H1 (cell line): Measurements from ENCODE around the gene TRMT6. TPM values are rescaled to one million over a fixed set of nuclear protein-coding genes. Genes with fewer than 3 reads are reported as not detected.

Experiments
- CTCF ChIA-PET: fragments of 300-600 bp; sonication (Branson Sonifier 250); formaldehyde crosslinking; loops from one replicate; lab custom pipeline; 2021; ENCODE audit not compliant: partially characterized antibody; lab: Charles Lee
- POLR2A ChIA-PET: fragments of 300-600 bp; sonication (Branson Sonifier 250); formaldehyde crosslinking; loops from one replicate; lab custom pipeline; 2021; ENCODE audit warnings: inconsistent platforms; ENCODE audit not compliant: partially characterized antibody; lab: Charles Lee
- DNase-seq, 2 experiments: peaks; one replicate each; pipeline versions ENCODE4 v3.0.0 to v3.0.0-alpha.2; 2010 to 2022; ENCODE audit warnings: low spot score in 2 of 2, low read depth in 1 of 2, mixed read lengths in 1 of 2
- FAIRE-seq: peaks from 2 replicates; lab custom pipeline; 2011; peaks lifted over from hg19 to GRCh38; lab: Jason Lieb, UNC
- H2AFZ ChIP-seq: 2 replicates; pipeline ENCODE4 v1.8.1; 2012; ENCODE audit warnings: low read length, inconsistent platforms
- H2AK5ac ChIP-seq: 2 replicates; pipeline ENCODE4 v1.6.1; 2013; ENCODE audit warnings: low read depth, low read length
- H2BK120ac ChIP-seq: replicated peaks from 2 replicates; pipeline ENCODE3; 2013; ENCODE audit warnings: low read depth, low read length, inconsistent platforms
- H2BK12ac ChIP-seq: 2 replicates; pipeline ENCODE4 v1.6.1; 2013; ENCODE audit warnings: low read depth, low read length
- H2BK15ac ChIP-seq: 2 replicates; pipeline ENCODE4 v1.6.1; 2013; ENCODE audit warnings: low read length
- H2BK20ac ChIP-seq: 2 replicates; pipeline ENCODE4 v1.6.1; 2013; ENCODE audit warnings: low read length
- H2BK5ac ChIP-seq: 2 replicates; pipeline ENCODE4 v1.6.1; 2013; ENCODE audit warnings: low read depth, low read length
- H3K14ac ChIP-seq: 2 replicates; pipeline ENCODE4 v1.6.1; 2013; ENCODE audit warnings: inconsistent platforms; ENCODE audit not compliant: insufficient read length
- H3K18ac ChIP-seq: 2 replicates; pipeline ENCODE4 v1.6.1; 2013; ENCODE audit warnings: low read length; ENCODE audit errors: extremely low read depth
- H3K23ac ChIP-seq: 2 replicates; pipeline ENCODE4 v1.6.1; 2013; ENCODE audit warnings: inconsistent platforms; ENCODE audit not compliant: insufficient read length
- H3K23me2 ChIP-seq: 2 replicates; pipeline ENCODE4 v1.6.1; 2013; ENCODE audit warnings: low read depth, low read length
- H3K27ac ChIP-seq: 2 replicates; pipeline ENCODE4 v1.6.1; 2011; ENCODE audit warnings: low read depth, low read length, inconsistent platforms
- H3K27me3 ChIP-seq, 4 experiments: replicated peaks in 1 of 4; 1 replicate in 1 of 4; 2 replicates in 3 of 4; pipeline versions ENCODE4 v1.6.1 to v1.8.1; 2011 to 2013; ENCODE audit warnings: low read length in 3 of 4, mild to moderate bottlenecking in 3 of 4, inconsistent platforms in 2 of 4, mixed read lengths in 2 of 4, moderate library complexity in 1 of 4; ENCODE audit not compliant: control insufficient read depth in 3 of 4, insufficient read depth in 3 of 4; ENCODE audit errors: extremely low read depth in 1 of 4
- H3K36me3 ChIP-seq, 4 experiments: 2 replicates each; pipeline versions ENCODE4 v1.6.1 to v1.8.1; 2011 to 2013; ENCODE audit warnings: mild to moderate bottlenecking in 4 of 4, low read length in 3 of 4, moderate library complexity in 2 of 4, control low read depth in 1 of 4, inconsistent platforms in 1 of 4; ENCODE audit not compliant: insufficient read depth in 4 of 4, control insufficient read depth in 2 of 4
- H3K4ac ChIP-seq: replicated peaks from 2 replicates; pipeline ENCODE3; 2013; ENCODE audit warnings: low read length, low read depth, mixed read lengths, inconsistent platforms; ENCODE audit not compliant: insufficient read length
- H3K4me1 ChIP-seq, 4 experiments: replicated peaks in 1 of 4; 1 replicate in 1 of 4; 2 replicates in 3 of 4; pipeline versions ENCODE4 v1.6.1 to v1.8.1; 2011 to 2013; ENCODE audit warnings: low read length in 3 of 4, inconsistent platforms in 2 of 4, mixed read lengths in 1 of 4; ENCODE audit not compliant: insufficient read depth in 4 of 4, control insufficient read depth in 3 of 4
- H3K4me2 ChIP-seq, 2 experiments: 2 replicates each; pipeline versions ENCODE4 v1.6.1 to v1.8.1; 2011 to 2013; ENCODE audit warnings: low read depth in 2 of 2, low read length in 2 of 2, control low read depth in 1 of 2, inconsistent platforms in 1 of 2, mild to moderate bottlenecking in 1 of 2; ENCODE audit not compliant: insufficient read depth in 1 of 2
- H3K4me3 ChIP-seq, 4 experiments: fragments of 200-600, 300-600 bp in 1 of 4; sonication (generic), shearing (Covaris generic), sonication (Bioruptor Twin) in 1 of 4; 2 replicates each; pipeline versions ENCODE4 v1.5.1 to v1.8.1; 2011 to 2016; ENCODE audit warnings: low read length in 4 of 4, low read depth in 3 of 4, control low read depth in 2 of 4, inconsistent platforms in 2 of 4, mild to moderate bottlenecking in 2 of 4, mixed read lengths in 1 of 4, moderate library complexity in 1 of 4; ENCODE audit not compliant: insufficient read depth in 2 of 4; ENCODE audit errors: extremely low read depth in 1 of 4
- H3K56ac ChIP-seq: replicated peaks from 2 replicates; pipeline ENCODE3; 2013; ENCODE audit warnings: low read depth, mild to moderate bottlenecking, mixed read lengths, low read length, inconsistent platforms; ENCODE audit not compliant: insufficient read length
- H3K79me1 ChIP-seq: 2 replicates; pipeline ENCODE4 v1.6.1; 2013; ENCODE audit warnings: low read depth, low read length, control low read depth
- H3K79me2 ChIP-seq, 2 experiments: 2 replicates each; pipeline versions ENCODE4 v1.6.1 to v1.8.1; 2012 to 2013; ENCODE audit warnings: low read length in 2 of 2, mild to moderate bottlenecking in 2 of 2, inconsistent platforms in 1 of 2; ENCODE audit not compliant: insufficient read depth in 2 of 2, control insufficient read depth in 1 of 2
- H3K9ac ChIP-seq, 4 experiments: replicated peaks in 1 of 4; 1 replicate in 1 of 4; 2 replicates in 3 of 4; pipeline versions ENCODE4 v1.6.1 to v1.8.1; 2011 to 2013; ENCODE audit warnings: low read depth in 3 of 4, low read length in 3 of 4, control low read depth in 2 of 4, mild to moderate bottlenecking in 2 of 4, moderate library complexity in 2 of 4, inconsistent platforms in 1 of 4; ENCODE audit errors: extremely low read depth in 1 of 4
- H3K9me3 ChIP-seq, 2 experiments: 2 replicates each; pipeline versions ENCODE4 v1.6.1 to v1.8.1; 2012 to 2013; ENCODE audit warnings: mild to moderate bottlenecking in 2 of 2, moderate library complexity in 2 of 2, control low read depth in 1 of 2, inconsistent platforms in 1 of 2, low read depth in 1 of 2, low read length in 1 of 2, mixed read lengths in 1 of 2; ENCODE audit not compliant: insufficient read depth in 2 of 2
- H4K20me1 ChIP-seq, 2 experiments: replicated peaks in 1 of 2; 2 replicates each; pipeline versions ENCODE3 to v1.8.1; 2011 to 2013; ENCODE audit warnings: inconsistent platforms in 2 of 2, low read length in 2 of 2, mild to moderate bottlenecking in 1 of 2; ENCODE audit not compliant: insufficient read depth in 2 of 2, control insufficient read depth in 1 of 2
- H4K5ac ChIP-seq: 2 replicates; pipeline ENCODE4 v1.6.1; 2013; ENCODE audit warnings: low read length, low read depth, mixed read lengths, inconsistent platforms; ENCODE audit not compliant: insufficient read length
- H4K8ac ChIP-seq: 2 replicates; pipeline ENCODE4 v1.8.0; 2013; ENCODE audit warnings: mild to moderate bottlenecking, moderate library complexity, low read length, inconsistent platforms; ENCODE audit not compliant: insufficient read depth; ENCODE audit errors: extremely low read depth
- H4K91ac ChIP-seq: replicated peaks from 2 replicates; pipeline ENCODE3; 2013; ENCODE audit warnings: low read length, mixed read lengths, inconsistent platforms; ENCODE audit not compliant: insufficient read length
- BACH1 ChIP-seq: IDR thresholded peaks from 2 replicates; pipeline ENCODE4 v1.6.1; 2012; ENCODE audit warnings: low read length, improper control_type of control experiment
- CBX8 ChIP-seq: fragments of 300-800, 300-1000 bp; sonication (generic); IDR thresholded peaks from 2 replicates; pipeline ENCODE4 v1.7.1; 2016; ENCODE audit warnings: low read depth, low read length, borderline replicate concordance
- CREB1 ChIP-seq: IDR thresholded peaks from 2 replicates; pipeline ENCODE4 v1.6.1; 2012; ENCODE audit warnings: inconsistent platforms
- HDAC6 ChIP-seq: IDR thresholded peaks from one replicate; pipeline ENCODE4 v1.7.1; 2012; ENCODE audit warnings: low read depth, mild to moderate bottlenecking, inconsistent platforms, low read length, moderate library complexity
- KDM1A ChIP-seq: fragments of 200-600, 300-600 bp; sonication (generic); IDR thresholded peaks from 2 replicates; pipeline ENCODE4 v1.7.1; 2016; ENCODE audit warnings: mild to moderate bottlenecking, low read length, borderline replicate concordance
- RFX5 ChIP-seq: IDR thresholded peaks from 2 replicates; pipeline ENCODE4 v1.6.1; 2011; ENCODE audit warnings: low read depth, low read length, improper control_type of control experiment, borderline replicate concordance
- SIX5 ChIP-seq: IDR thresholded peaks from 2 replicates; pipeline ENCODE4 v1.6.1; 2011; ENCODE audit warnings: mild to moderate bottlenecking, low read depth, low read length
- SP2 ChIP-seq: IDR thresholded peaks from 2 replicates; pipeline ENCODE4 v1.6.1; 2012; ENCODE audit warnings: mild to moderate bottlenecking, low read length, inconsistent platforms
- WGBS, 2 experiments: shearing (Covaris generic) in 1 of 2; methylation state at CpG; one replicate each; pipeline versions ENCODE4 v1.1.6 to v1.1.7; 2013 to 2015; ENCODE audit warnings: low lambda C conversion rate in 2 of 2, mixed read lengths in 2 of 2, inconsistent platforms in 1 of 2, low coverage in 1 of 2, missing lambda C conversion rate in 1 of 2; ENCODE audit not compliant: insufficient replicate concordance in 2 of 2, insufficient coverage in 1 of 2, insufficient read length in 1 of 2; ENCODE audit errors: extremely low coverage in 1 of 2, missing lambda C conversion rate in 1 of 2; 5-methylcytosine and 5-hydroxymethylcytosine counted together
- polyA plus RNA-seq, 7 experiments: library from polyadenylated mRNA; depleted of rRNA in 3 of 7; stranded (reverse) in 5 of 7; unstranded in 2 of 7; fragments of >200 nt in 5 of 7; fragments of 200-250 nt in 2 of 7; gene quantifications; 1 replicate in 5 of 7; 2 replicates in 1 of 7; 4 replicates in 1 of 7; pipeline versions ENCODE4 v1.2.1 to v1.2.3, GENCODE V29; 2011 to 2013; ENCODE audit warnings: missing spikeins in 2 of 7, mixed read lengths in 2 of 7
- total RNA-seq: library from RNA; stranded (reverse); fragmentation: NEBNext Ultra II Directional; extraction: Animal tissue kit (Norgen Biotek cat#: 25700); gene quantifications from 2 replicates; pipeline ENCODE4 v1.2.1, GENCODE V29; 2021
- TF ChIP-seq, protein P1 (sequence below): IDR thresholded peaks from 2 replicates; pipeline ENCODE4 v1.6.1; 2012; ENCODE audit warnings: inconsistent platforms
- TF ChIP-seq, protein P2 (sequence below): IDR thresholded peaks from 2 replicates; pipeline ENCODE4 v1.6.1; 2012; ENCODE audit warnings: low read length, inconsistent platforms

TRMT6 gene
- total and polyA plus RNA-seq, 2 of the 8 experiments (the other 6 are each of a cell fraction or from before 2014, with no cell fraction given): 6.9 to 23.3 TPM

DNA sequence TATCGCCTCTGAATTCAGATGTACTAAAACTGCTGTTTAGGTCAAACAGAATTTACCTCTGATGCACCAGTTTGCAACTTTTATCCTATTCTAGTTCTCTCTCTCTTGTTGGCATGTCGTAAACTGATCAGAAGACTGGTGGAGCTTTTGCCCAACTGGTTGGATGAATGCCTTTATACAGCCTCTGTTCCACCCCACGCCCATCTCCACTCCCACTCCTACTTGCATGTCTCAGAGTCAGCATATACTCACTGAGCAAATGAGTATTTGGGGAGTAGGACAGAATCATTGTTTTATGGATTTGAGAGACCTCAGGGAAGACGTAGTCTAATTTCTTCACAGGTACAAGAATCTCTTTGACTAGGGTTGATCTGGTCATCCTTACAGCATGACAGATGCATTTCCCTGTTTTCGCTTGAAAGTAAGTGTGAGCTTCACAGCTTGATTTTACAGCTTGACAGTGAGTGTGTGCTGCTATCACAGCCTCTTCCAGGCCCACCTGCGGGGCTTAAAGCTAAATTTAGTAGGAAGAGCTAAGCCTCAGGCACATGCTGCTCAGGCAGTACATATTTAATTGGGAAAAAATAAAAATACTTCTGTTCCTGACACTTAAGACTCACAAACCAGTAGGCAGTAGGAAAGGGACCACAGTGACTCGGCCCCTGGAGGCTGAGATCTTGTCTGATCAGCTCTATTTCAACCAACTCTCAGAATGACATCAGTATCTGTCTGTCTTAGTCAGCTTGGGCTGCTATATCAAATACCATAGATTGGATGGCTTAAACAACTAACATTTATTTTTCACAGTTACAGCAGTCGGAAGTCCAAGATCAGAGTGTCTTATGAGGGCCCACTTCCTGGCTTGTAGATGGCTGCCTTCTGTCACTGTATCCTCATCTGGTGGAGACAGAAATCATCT, 30.4 kb downstream of the TRMT6 start:
- no peak overlapping the region for H3K4me3 ChIP-seq
- no peak overlapping the region for H2BK5ac ChIP-seq
- DNase-seq: no peak
- no peaks in the 10 kb centered on the region for H3K9me3 ChIP-seq
- H2BK12ac ChIP-seq: no peak overlapping the region
- 82% methylated on average over 8 of the region's 8 CpGs; no CpG with 5 or more reads in 1 of the 2 experiments for WGBS, 2 experiments
- no peaks in the 10 kb centered on the region for H4K20me1 ChIP-seq
- H2AK5ac ChIP-seq: no peak overlapping the region
- H4K5ac ChIP-seq: no peak overlapping the region
- no peaks in the 10 kb centered on the region for H3K79me2 ChIP-seq
- no peaks in the 10 kb centered on the region for H3K36me3 ChIP-seq
- H2AFZ ChIP-seq: no peak overlapping the region
- ChIA-PET POLR2A (interaction anchor here (1.0 kb wide), 1 partner anchor 16 kb away, joined by 3 read pairs; no protein-coding TSS in a partner anchor), CTCF (interaction anchor here (0.5 to 2.4 kb wide), 4 partner anchors 9 to 391 kb away, joined by 3 to 8 read pairs (median 6); no protein-coding TSS in a partner anchor)
- H3K23me2 ChIP-seq: no peaks in the 10 kb centered on the region
- H3K23ac ChIP-seq: no peak overlapping the region
- peaks cover 0 to 7% (median 0%) of the 10 kb centered on the region in 4 experiments; a peak in 1 of 7 replicates for H3K4me1 ChIP-seq
- no peak overlapping the region for H4K91ac ChIP-seq
- H3K56ac ChIP-seq: no peak overlapping the region
- H2BK15ac ChIP-seq: no peak overlapping the region
- no peaks in the 10 kb centered on the region for H3K79me1 ChIP-seq
- H3K18ac ChIP-seq: no peak overlapping the region
- no peak overlapping the region for H3K4ac ChIP-seq
- no peak overlapping the region for H3K9ac ChIP-seq
- no peak overlapping the region for H4K8ac ChIP-seq
- no peak overlapping the region for H3K27ac ChIP-seq
- no peak overlapping the region for H2BK120ac ChIP-seq
- H2BK20ac ChIP-seq: no peak overlapping the region
- no peak overlapping the region for H3K14ac ChIP-seq
- no peak for FAIRE-seq
- no peak overlapping the region for H3K4me2 ChIP-seq
- no peaks in the 10 kb centered on the region for H3K27me3 ChIP-seq
- TF ChIP-seq CREB1: no peak
- no peak for TF ChIP-seq KDM1A
- no peak for TF ChIP-seq SP2
- no peak for TF ChIP-seq RFX5
- TF ChIP-seq, protein P1, sequence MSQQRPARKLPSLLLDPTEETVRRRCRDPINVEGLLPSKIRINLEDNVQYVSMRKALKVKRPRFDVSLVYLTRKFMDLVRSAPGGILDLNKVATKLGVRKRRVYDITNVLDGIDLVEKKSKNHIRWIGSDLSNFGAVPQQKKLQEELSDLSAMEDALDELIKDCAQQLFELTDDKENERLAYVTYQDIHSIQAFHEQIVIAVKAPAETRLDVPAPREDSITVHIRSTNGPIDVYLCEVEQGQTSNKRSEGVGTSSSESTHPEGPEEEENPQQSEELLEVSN: no peak
- no peak for TF ChIP-seq SIX5
- TF ChIP-seq CBX8: no peak
- no peak for TF ChIP-seq HDAC6
- TF ChIP-seq, protein P2, sequence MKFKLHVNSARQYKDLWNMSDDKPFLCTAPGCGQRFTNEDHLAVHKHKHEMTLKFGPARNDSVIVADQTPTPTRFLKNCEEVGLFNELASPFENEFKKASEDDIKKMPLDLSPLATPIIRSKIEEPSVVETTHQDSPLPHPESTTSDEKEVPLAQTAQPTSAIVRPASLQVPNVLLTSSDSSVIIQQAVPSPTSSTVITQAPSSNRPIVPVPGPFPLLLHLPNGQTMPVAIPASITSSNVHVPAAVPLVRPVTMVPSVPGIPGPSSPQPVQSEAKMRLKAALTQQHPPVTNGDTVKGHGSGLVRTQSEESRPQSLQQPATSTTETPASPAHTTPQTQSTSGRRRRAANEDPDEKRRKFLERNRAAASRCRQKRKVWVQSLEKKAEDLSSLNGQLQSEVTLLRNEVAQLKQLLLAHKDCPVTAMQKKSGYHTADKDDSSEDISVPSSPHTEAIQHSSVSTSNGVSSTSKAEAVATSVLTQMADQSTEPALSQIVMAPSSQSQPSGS: no peak
- TF ChIP-seq BACH1: no peak
